KMS-11 (cell line): Measurements from ENCODE around the gene STS.

Source experiments
- H2AFZ ChIP-seq: fragments of 200-600 bp; sonication (generic); 2 replicates; pipeline ENCODE4 v1.6.1; 2016; ENCODE audit warnings: antibody characterized with exemption, mixed run types, low read depth
- H3K27ac ChIP-seq: fragments of 200-600 bp; sonication (generic); 2 replicates; pipeline ENCODE4 v1.6.1; 2016; ENCODE audit warnings: mild to moderate bottlenecking, mixed run types
- H3K27me3 ChIP-seq: fragments of 200-600 bp; sonication (generic); 2 replicates; pipeline ENCODE4 v1.6.1; 2017; ENCODE audit warnings: mild to moderate bottlenecking, low read depth, mixed run types, moderate library complexity; ENCODE audit not compliant: insufficient read depth
- H3K36me3 ChIP-seq: fragments of 200-600 bp; sonication (generic); 2 replicates; pipeline ENCODE4 v1.6.1; 2017; ENCODE audit warnings: mild to moderate bottlenecking, mixed run types; ENCODE audit not compliant: insufficient read depth
- H3K4me1 ChIP-seq: fragments of 200-600 bp; sonication (generic); 2 replicates; pipeline ENCODE4 v1.6.1; 2016; ENCODE audit warnings: mild to moderate bottlenecking, low read depth, mixed run types; ENCODE audit not compliant: poor library complexity, severe bottlenecking
- H3K4me2 ChIP-seq: fragments of 200-600 bp; sonication (generic); 2 replicates; pipeline ENCODE4 v1.7.0; 2016; ENCODE audit warnings: mild to moderate bottlenecking, mixed run types
- H3K4me3 ChIP-seq: fragments of 200-600 bp; sonication (generic); IDR thresholded peaks from 2 replicates; pipeline ENCODE4 v1.6.1; 2017; ENCODE audit warnings: low read depth, low read length, mixed read lengths; ENCODE audit not compliant: insufficient read depth
- H3K79me2 ChIP-seq: fragments of 200-600 bp; sonication (generic); 2 replicates; pipeline ENCODE4 v1.6.1; 2016; ENCODE audit warnings: low read depth, mixed run types; ENCODE audit not compliant: insufficient read depth
- H3K9ac ChIP-seq: fragments of 200-600 bp; sonication (generic); 2 replicates; pipeline ENCODE4 v1.6.1; 2016; ENCODE audit warnings: mild to moderate bottlenecking, mixed run types
- H4K20me1 ChIP-seq: fragments of 200-600 bp; sonication (generic); 2 replicates; pipeline ENCODE4 v1.6.1; 2016; ENCODE audit warnings: mild to moderate bottlenecking, mixed run types; ENCODE audit not compliant: insufficient read depth
- CTCF ChIP-seq: fragments of 200-600 bp; sonication (generic); conservative IDR thresholded peaks from 2 replicates; pipeline ENCODE4 v1.6.1; 2017; ENCODE audit warnings: low read depth, mild to moderate bottlenecking, antibody characterized with exemption, low read length, moderate library complexity, mixed read lengths

The STS gene

GRCh38 chrX:7146020-7146702, 1.4 kb upstream of the STS start:
- no peaks in the 10 kb centered on the region for H3K4me1 ChIP-seq
- no peak overlapping the region for H3K4me3 ChIP-seq
- no peaks in the 10 kb centered on the region for H3K27me3 ChIP-seq
- H3K4me2 ChIP-seq, result peak overlapping the region; percentile 68
- no peaks in the 10 kb centered on the region for H4K20me1 ChIP-seq
- H2AFZ ChIP-seq, result no peak overlapping the region
- H3K27ac ChIP-seq, result no peak overlapping the region
- no peak for TF ChIP-seq CTCF
- H3K79me2 ChIP-seq, result peaks cover 14% of the 10 kb centered on the region; the same call in 1 of the 2 replicates
- no peak overlapping the region for H3K9ac ChIP-seq
- H3K36me3 ChIP-seq, result no peaks in the 10 kb centered on the region

- Histone ChIP-seq H3K4me3 (no peak overlapping the region), H2AFZ (peak overlapping the region; percentile 49), H3K27me3 (no peaks in the 10 kb centered on the region), H4K20me1 (no peaks in the 10 kb centered on the region), H3K4me2 (peak overlapping the region; percentile 68), H3K27ac (peak overlapping the region; percentile 68), H3K9ac (peak overlapping the region; percentile 76), H3K79me2 (peaks cover 14% of the 10 kb centered on the region; the same call in 1 of the 2 replicates), H3K36me3 (no peaks in the 10 kb centered on the region), H3K4me1 (no peaks in the 10 kb centered on the region)
- no peak for TF ChIP-seq CTCF
Measured at GRCh38 chrX:7146703-7147412, 654 bp upstream of the STS start.

- Histone ChIP-seq H3K27ac (peak within 1 kb of the TSS; percentile 68), H3K27me3 (no peaks in the 10 kb centered on the region), H3K36me3 (no peaks in the 10 kb centered on the region), H4K20me1 (no peaks in the 10 kb centered on the region), H3K4me3 (no peak within 1 kb of the TSS), H3K79me2 (peaks cover 14% of the 10 kb centered on the region; the same call in 1 of the 2 replicates), H3K4me1 (no peaks in the 10 kb centered on the region), H3K9ac (peak within 1 kb of the TSS; percentile 76), H2AFZ (peak within 1 kb of the TSS; percentile 90), H3K4me2 (peak within 1 kb of the TSS; percentile 68)
- no peak for TF ChIP-seq CTCF
Measured at GRCh38 chrX:7147978-7148854, 704 bp downstream of the STS start, which contains the start of gene PUDP. Gene PUDP, minus strand, starts transcription at chrX:7148153. Its CDS starts 40 bp downstream, at chrX:7148113.

GRCh38 chrX:7149411-7149810, 1.9 kb downstream of the STS start:
- Histone ChIP-seq H3K27me3 (no peaks in the 10 kb centered on the region), H3K79me2 (peaks cover 14% of the 10 kb centered on the region; the same call in 1 of the 2 replicates), H2AFZ (no peak overlapping the region), H4K20me1 (no peaks in the 10 kb centered on the region), H3K4me1 (no peaks in the 10 kb centered on the region), H3K9ac (no peak overlapping the region), H3K36me3 (no peaks in the 10 kb centered on the region), H3K4me3 (no peak overlapping the region), H3K4me2 (no peak overlapping the region), H3K27ac (no peak overlapping the region)
- no peak for TF ChIP-seq CTCF
